Measurements from ENCODE around the gene MMEL1.

Gene MMEL1

GRCh38 chr1:2547210-2548067 is 85.4 kb downstream of the MMEL1 start:
- TF ChIP-seq ZFX (IDR thresholded peaks at IDR 0.05) (no peak), CTCF (conservative IDR thresholded peaks at IDR 0.05) (0 out of 2 replicates have a peak, but pooled peaks have one; percentile 55)
- peak overlapping the region; percentile 92 for H3K27ac ChIP-seq

DNA sequence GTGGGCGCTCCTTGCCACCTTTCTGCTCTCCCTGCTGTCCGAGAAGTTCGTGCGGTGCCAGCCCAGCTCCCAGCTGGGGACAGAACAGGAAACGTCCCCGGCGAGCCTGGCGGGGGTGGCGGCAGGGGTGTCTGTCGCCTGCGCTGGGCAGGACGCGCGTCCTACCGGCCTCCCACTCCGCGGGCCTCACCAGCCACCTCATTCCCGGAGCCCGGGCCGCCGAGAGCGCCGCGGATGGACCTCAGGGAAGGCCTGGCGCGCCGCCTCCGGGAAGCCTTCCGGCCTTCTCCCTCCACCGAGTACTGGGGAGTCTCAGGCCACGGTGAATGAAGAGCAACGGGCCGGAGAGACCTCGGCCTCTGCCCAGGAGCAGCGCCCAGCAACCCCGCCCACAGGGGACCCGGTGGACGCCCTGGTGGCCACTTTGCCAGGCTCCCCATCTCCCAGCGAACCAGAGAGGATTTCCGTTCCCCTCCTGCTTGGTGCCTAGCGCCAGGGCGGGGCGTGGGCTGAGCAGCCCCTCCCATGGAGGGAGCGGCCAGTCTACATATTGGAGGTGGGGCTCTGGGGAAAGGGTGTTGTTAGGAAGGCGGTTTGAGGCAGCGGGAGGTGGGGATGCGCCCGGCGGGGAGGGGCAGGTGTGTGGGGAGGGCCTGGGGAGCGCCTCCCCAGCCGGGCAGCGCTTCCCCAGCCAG is 86.2 kb downstream of the MMEL1 start:
- peak overlapping the region; percentile 92 for H3K27ac ChIP-seq
- no peak for TF ChIP-seq CTCF (conservative IDR thresholded peaks at IDR 0.05)
- peak; percentile 53 for TF ChIP-seq ZFX (IDR thresholded peaks at IDR 0.05)

- TF ChIP-seq ZFX (IDR thresholded peaks at IDR 0.05) (no peak), CTCF (conservative IDR thresholded peaks at IDR 0.05) (no peak)
- H3K27ac ChIP-seq: peak overlapping the region; percentile 92
These were observed 86.9 kb downstream of the MMEL1 start for GRCh38 chr1:2545754-2546514.

- H3K27ac ChIP-seq: peak overlapping the region; percentile 92
- TF ChIP-seq ZFX (IDR thresholded peaks at IDR 0.05) (no peak), CTCF (conservative IDR thresholded peaks at IDR 0.05) (no peak)
These were observed 87.8 kb downstream of the MMEL1 start for GRCh38 chr1:2544875-2545640.

DNA sequence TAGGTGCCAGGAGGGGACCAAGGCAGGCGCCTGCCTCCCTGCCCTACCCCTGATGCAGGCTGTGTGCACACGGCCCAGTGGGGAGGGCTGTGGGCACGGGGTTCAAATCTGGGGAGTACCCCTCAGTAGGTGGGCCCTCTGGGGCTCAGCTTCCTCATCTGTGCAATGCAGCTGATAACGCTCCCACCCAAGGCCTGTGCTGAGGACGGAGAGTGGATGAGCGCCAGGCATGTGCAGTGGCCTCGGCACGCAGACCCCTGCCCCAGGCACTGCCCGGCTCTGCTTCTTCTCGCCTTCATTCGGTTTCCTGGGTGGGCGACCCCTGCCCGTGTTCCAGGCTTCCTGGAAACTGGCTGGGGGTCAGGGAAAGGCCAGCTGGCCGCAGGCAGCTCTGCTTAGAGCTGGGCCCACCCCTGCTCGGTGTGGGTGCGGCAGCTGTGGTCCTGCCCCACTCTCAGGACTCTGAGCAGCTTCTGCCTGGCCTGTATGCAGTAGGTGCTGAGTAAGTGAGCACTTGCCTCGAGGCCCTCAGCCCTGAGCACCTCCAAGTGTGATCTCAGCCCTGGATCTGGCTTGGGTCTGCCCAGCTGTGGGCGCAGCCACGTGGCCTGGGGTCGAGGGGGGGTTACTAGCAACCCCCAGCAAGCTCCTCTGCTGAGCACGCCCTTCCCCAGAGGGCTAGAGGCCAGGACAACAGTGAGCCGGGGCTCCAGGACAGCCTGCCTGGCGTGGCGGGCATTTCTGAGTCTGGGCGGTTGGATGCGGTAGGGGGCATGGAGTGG is 88.5 kb downstream of the MMEL1 start:
- no peak overlapping the region for H3K27ac ChIP-seq
- TF ChIP-seq CTCF (conservative IDR thresholded peaks at IDR 0.05) (no peak), ZFX (IDR thresholded peaks at IDR 0.05) (no peak)

- H3K27ac ChIP-seq: no peak overlapping the region
- no peak for TF ChIP-seq ZFX (IDR thresholded peaks at IDR 0.05)
- TF ChIP-seq CTCF (conservative IDR thresholded peaks at IDR 0.05): no peak
These were observed 89.2 kb downstream of the MMEL1 start for GRCh38 chr1:2543543-2544092.

Measured in C4-2B (cell line).